Esophagus muscularis mucosa (tissue), 4 donors: ENCODE measurements around the gene MAML3. TPM values are rescaled to one million over a fixed set of nuclear protein-coding genes. Genes with fewer than 3 reads are reported as not detected.

Experiments used
- DNase-seq: peaks from one replicate; pipeline ENCODE4 v3.0.0-alpha.2; 2017; ENCODE audit errors: extremely low spot score
- H3K27ac ChIP-seq, 4 donors: fragments of 200-600 bp; sonication (generic); replicated peaks in 1 of 4; 1 replicate in 3 of 4; 2 replicates in 1 of 4; pipeline ENCODE4 v1.5.1; 2016 to 2019; ENCODE audit warnings: mild to moderate bottlenecking in 1 of 4
- H3K27me3 ChIP-seq, 4 donors: fragments of 200-600 bp; sonication (generic); one replicate each; pipeline versions ENCODE4 v1.5.1 to v1.6.0; 2016 to 2019
- H3K36me3 ChIP-seq, 4 donors: fragments of 200-600 bp; sonication (generic); one replicate each; pipeline ENCODE4 v1.5.1; 2016 to 2019
- H3K4me1 ChIP-seq, 4 donors: fragments of 200-600 bp; sonication (generic); one replicate each; pipeline ENCODE4 v1.5.1; 2016 to 2019
- H3K4me3 ChIP-seq, 4 donors: fragments of 200-600 bp; sonication (generic); 1 replicate in 2 of 4; 2 replicates in 2 of 4; pipeline ENCODE4 v1.5.1; 2016 to 2019; ENCODE audit warnings: mild to moderate bottlenecking in 4 of 4, moderate library complexity in 1 of 4
- H3K9me3 ChIP-seq, 4 donors: fragments of 200-600 bp; sonication (generic); 1 replicate in 3 of 4; 2 replicates in 1 of 4; pipeline ENCODE4 v1.5.1; 2016 to 2019
- CTCF ChIP-seq, 3 experiments: fragments of 200-600 bp in 2 of 3; fragments of 450-650 bp in 1 of 3; sonication (generic) in 2 of 3; IDR thresholded peaks; one replicate each; pipeline ENCODE4 v1.5.1; 2017 to 2019; ENCODE audit warnings: antibody characterized with exemption in 3 of 3, mild to moderate bottlenecking in 2 of 3, moderate library complexity in 1 of 3
- EP300 ChIP-seq: sonication (generic); formaldehyde crosslinking; IDR thresholded peaks from one replicate; pipeline ENCODE4 v1.6.1; 2017; ENCODE audit warnings: antibody characterized with exemption
- POLR2A ChIP-seq: fragments of 450-650 bp; IDR thresholded peaks from one replicate; pipeline ENCODE4 v1.6.1; 2017; ENCODE audit warnings: antibody characterized with exemption, moderate library complexity, mild to moderate bottlenecking, low read depth
- POLR2AphosphoS5 ChIP-seq, 2 donors: sonication (generic); formaldehyde crosslinking; IDR thresholded peaks; one replicate each; pipeline ENCODE4 v1.6.1; 2017; ENCODE audit warnings: antibody characterized with exemption in 2 of 2
- WGBS: methylation state at CpG from one replicate; pipeline ENCODE4 v1.1.5; 2018; 5-methylcytosine and 5-hydroxymethylcytosine counted together
- intact Hi-C: fragments of 100-400 bp; cut with DNase I; formaldehyde crosslinking; loops from one replicate; pipeline ENCODE4 v1.15.1; 2023
- total RNA-seq, 4 donors: library from RNA; depleted of rRNA; stranded (reverse); fragments of >200 nt; gene quantifications; one replicate each; pipeline versions ENCODE4 v1.1.0 to v1.2.1, GENCODE V29; 2016

MAML3 gene
- total RNA-seq, 4 donors from 2014 or later: 5.0 to 8.7 (median 7.1) TPM

DNA sequence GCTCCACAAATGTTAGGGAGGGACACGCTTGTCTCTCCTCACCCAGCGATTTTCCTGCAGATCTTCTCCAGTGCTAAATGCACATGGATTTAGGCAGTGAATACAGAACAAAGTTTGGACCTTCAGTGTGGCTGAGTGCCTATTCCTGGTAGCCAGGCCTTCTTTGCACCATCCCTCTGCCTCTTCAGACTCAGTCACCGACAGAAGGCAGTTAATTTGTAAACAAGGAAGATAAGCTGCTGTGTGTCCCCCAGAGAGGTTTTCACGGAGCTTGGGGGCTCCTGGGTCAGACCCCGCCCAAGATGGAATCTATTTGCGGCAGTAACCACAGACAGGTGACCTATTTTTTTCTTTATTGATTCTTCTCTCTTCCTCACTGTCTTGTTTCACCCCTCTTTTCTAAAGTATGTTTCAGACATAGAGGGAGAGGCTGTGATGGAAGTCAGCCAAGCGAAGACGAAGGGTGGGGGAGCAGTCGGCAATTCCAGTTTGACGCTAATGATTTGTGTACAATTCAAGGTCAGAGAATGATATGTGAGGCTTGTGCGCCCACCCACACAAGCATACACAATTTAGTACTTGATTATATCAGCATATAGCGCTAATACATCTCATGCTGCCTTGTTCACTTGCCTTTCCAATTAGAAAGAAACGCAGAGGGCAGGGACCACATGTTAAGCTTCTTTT, 287.6 kb downstream of the MAML3 start:
- TF ChIP-seq CTCF (IDR thresholded peaks at IDR 0.05) (no peak), POLR2AphosphoS5 (IDR thresholded peaks at IDR 0.05) (no peak), POLR2A (no peak), EP300 (no peak)
- H3K36me3 ChIP-seq: no peaks in the 10 kb centered on the region
- no peak for DNase-seq
- H3K9me3 ChIP-seq: no peaks in the 10 kb centered on the region
- WGBS: 71% methylated on average over 13 of the region's 13 CpGs
- H3K4me3 ChIP-seq: no peak overlapping the region
- H3K27ac ChIP-seq: no peak overlapping the region
- peaks cover 0 to 5% (median 2%) of the 10 kb centered on the region in 4 donors for H3K4me1 ChIP-seq
- H3K27me3 ChIP-seq: no peaks in the 10 kb centered on the region
- intact Hi-C loops: no loop called here

DNA sequence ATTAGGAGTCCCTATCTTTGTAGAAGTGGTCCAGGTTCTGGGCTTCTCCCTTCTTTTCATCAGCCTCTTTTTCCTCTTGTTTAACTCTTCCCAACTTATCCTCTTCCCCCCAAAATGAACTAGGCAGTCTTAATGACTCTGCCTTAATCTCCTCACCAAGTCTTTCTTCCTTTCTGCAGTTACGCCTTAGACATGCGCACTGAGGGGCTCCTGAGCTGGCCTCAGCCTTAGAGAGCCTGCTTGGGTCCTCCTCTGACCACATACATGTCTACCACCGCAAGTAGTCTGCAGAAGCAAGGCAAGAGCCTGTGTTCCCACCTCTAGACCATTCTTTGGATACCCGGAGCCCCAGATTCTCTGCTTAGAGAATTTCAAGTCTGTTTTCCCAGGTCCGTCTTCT, 288.4 kb downstream of the MAML3 start:
- Histone ChIP-seq H3K36me3 (no peaks in the 10 kb centered on the region), H3K9me3 (no peaks in the 10 kb centered on the region), H3K4me3 (no peak overlapping the region), H3K4me1 (peaks cover 0 to 5% (median 2%) of the 10 kb centered on the region in 4 donors), H3K27ac (no peak overlapping the region), H3K27me3 (no peaks in the 10 kb centered on the region)
- WGBS: 96% methylated on average over 5 of the region's 5 CpGs
- TF ChIP-seq POLR2A: no peak
- no peak for TF ChIP-seq CTCF (IDR thresholded peaks at IDR 0.05)
- no peak for TF ChIP-seq EP300
- TF ChIP-seq POLR2AphosphoS5 (IDR thresholded peaks at IDR 0.05): no peak
- intact Hi-C loops: no loop called here
- DNase-seq: no peak

DNA sequence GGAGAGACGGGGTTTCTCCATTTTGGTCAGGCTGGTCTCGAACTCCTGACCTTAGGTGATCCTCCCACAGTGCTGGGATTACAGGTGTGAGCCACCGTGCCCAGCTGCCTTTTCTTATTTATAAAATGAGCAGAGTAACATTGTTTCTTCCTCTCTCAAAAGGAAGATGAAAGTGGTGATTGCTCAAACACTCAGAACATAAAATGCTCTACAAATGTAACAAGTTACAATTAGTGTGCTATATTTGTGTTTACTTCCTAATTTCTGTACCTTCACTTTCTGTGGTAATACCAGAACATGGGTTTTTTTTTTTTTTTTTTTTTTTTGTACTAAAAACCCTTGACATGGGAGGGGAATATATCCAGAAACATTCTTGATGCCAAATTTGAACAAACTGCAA, 290.5 kb downstream of the MAML3 start:
- intact Hi-C loops: no loop called here
- no peaks in the 10 kb centered on the region for H3K9me3 ChIP-seq
- DNase-seq: no peak
- H3K27me3 ChIP-seq: no peaks in the 10 kb centered on the region
- 71% methylated on average over 3 of the region's 3 CpGs for WGBS
- peaks cover 0 to 5% (median 2%) of the 10 kb centered on the region in 4 donors for H3K4me1 ChIP-seq
- no peak overlapping the region for H3K27ac ChIP-seq
- no peak for TF ChIP-seq POLR2AphosphoS5 (IDR thresholded peaks at IDR 0.05)
- no peak for TF ChIP-seq POLR2A
- TF ChIP-seq EP300: no peak
- no peak for TF ChIP-seq CTCF (IDR thresholded peaks at IDR 0.05)
- H3K36me3 ChIP-seq: no peaks in the 10 kb centered on the region
- H3K4me3 ChIP-seq: no peak overlapping the region

GRCh38 chr4:139861471-139861870, 292.5 kb downstream of the MAML3 start:
- Histone ChIP-seq H3K4me3 (no peak overlapping the region), H3K9me3 (no peaks in the 10 kb centered on the region), H3K36me3 (no peaks in the 10 kb centered on the region), H3K27me3 (no peaks in the 10 kb centered on the region), H3K4me1 (peaks cover 0 to 17% (median 15%) of the 10 kb centered on the region in 4 donors), H3K27ac (no peak overlapping the region)
- 76% methylated on average over 4 of the region's 4 CpGs for WGBS
- intact Hi-C loops: no loop called here
- TF ChIP-seq EP300: no peak
- no peak for TF ChIP-seq POLR2A
- TF ChIP-seq CTCF (IDR thresholded peaks at IDR 0.05): peak in 1 of 3 experiments; percentile 23
- no peak for TF ChIP-seq POLR2AphosphoS5 (IDR thresholded peaks at IDR 0.05)
- DNase-seq: no peak
